Calu3 (cell line): Measurements from ENCODE around the gene GPR176. TPM values are rescaled to one million over a fixed set of nuclear protein-coding genes. Genes with fewer than 3 reads are reported as not detected.

ENCODE experiments used
- BruUV-seq: library from RNA; stranded (reverse); fragments of 400-500 nt; replicated peaks from 2 replicates; lab custom pipeline; 2021; lab: Mats Ljungman, UMichigan
- CTCF ChIA-PET: fragments of 300-600 bp; sonication (Branson Sonifier 250); formaldehyde crosslinking; loops from one replicate; lab custom pipeline; 2022; ENCODE audit warnings: antibody characterized with exemption; lab: Charles Lee
- DNase-seq: peaks from one replicate; pipeline ENCODE4 v3.0.0; 2022
- H3K27ac Mint-ChIP-seq: one replicate; pipeline ENCODE4 v1.8.0; 2022; ENCODE audit warnings: mixed read lengths; ENCODE audit not compliant: unreplicated experiment
- H3K27me3 Mint-ChIP-seq: one replicate; pipeline ENCODE4 v1.8.0; 2022; ENCODE audit warnings: mixed read lengths; ENCODE audit not compliant: unreplicated experiment
- H3K36me3 Mint-ChIP-seq: one replicate; pipeline ENCODE4 v1.8.0; 2022; ENCODE audit warnings: mild to moderate bottlenecking, moderate library complexity, mixed read lengths; ENCODE audit not compliant: insufficient read depth, unreplicated experiment
- H3K4me1 Mint-ChIP-seq: one replicate; pipeline ENCODE4 v1.8.0; 2022; ENCODE audit warnings: mild to moderate bottlenecking, low read depth, mixed read lengths; ENCODE audit not compliant: unreplicated experiment
- H3K4me3 Mint-ChIP-seq: one replicate; pipeline ENCODE4 v1.8.0; 2022; ENCODE audit warnings: mild to moderate bottlenecking, low read depth, moderate library complexity, mixed read lengths; ENCODE audit not compliant: unreplicated experiment
- H3K9me3 Mint-ChIP-seq: one replicate; pipeline ENCODE4 v1.8.0; 2022; ENCODE audit warnings: low read depth, mixed read lengths; ENCODE audit not compliant: unreplicated experiment
- CTCF ChIP-seq: fragments of 200-600 bp; IDR thresholded peaks from one replicate; pipeline ENCODE4 v1.8.0; 2022; ENCODE audit warnings: antibody characterized with exemption; ENCODE audit not compliant: unreplicated experiment
- intact Hi-C: fragments of 100-400 bp; cut with micrococcal nuclease; formaldehyde crosslinking; loops from one replicate; pipeline ENCODE4 v1.10.0; 2022; ENCODE audit not compliant: unreplicated experiment
- total RNA-seq: library from RNA; stranded (reverse); gene quantifications from 2 replicates; pipeline ENCODE4 v1.2.3, GENCODE V29; 2022

GPR176 gene
- total RNA-seq, 1 experiment from 2014 or later = 10.2 TPM

- Mint-ChIP-seq H3K4me1 (no peaks in the 10 kb centered on the region), H3K4me3 (no peak overlapping the region), H3K27ac (no peak overlapping the region), H3K36me3 (no peaks in the 10 kb centered on the region), H3K27me3 (no peaks in the 10 kb centered on the region), H3K9me3 (no peaks in the 10 kb centered on the region)
- CTCF ChIA-PET = no interaction called here
- TF ChIP-seq CTCF = no peak
- no peak for DNase-seq
- BruUV-seq = no TSS peak
- intact Hi-C loops = no loop called here
Observed at GRCh38 chr15:39850436-39850835, 69.6 kb downstream of the GPR176 start.

GRCh38 chr15:39846108-39846507, 74.0 kb downstream of the GPR176 start:
- CTCF ChIA-PET = no interaction called here

GRCh38 chr15:39845582-39845981, 74.5 kb downstream of the GPR176 start:
- no peak overlapping the region for H3K4me3 Mint-ChIP-seq
- intact Hi-C loops = no loop called here
- TF ChIP-seq CTCF = no peak
- no peak overlapping the region for H3K27ac Mint-ChIP-seq
- H3K27me3 Mint-ChIP-seq = no peaks in the 10 kb centered on the region
- no peak for DNase-seq
- no peaks in the 10 kb centered on the region for H3K9me3 Mint-ChIP-seq
- H3K4me1 Mint-ChIP-seq = no peaks in the 10 kb centered on the region
- CTCF ChIA-PET = no interaction called here
- H3K36me3 Mint-ChIP-seq = no peaks in the 10 kb centered on the region
- no TSS peak for BruUV-seq

More at GRCh38 chr15:39846108-39846507, 74.0 kb downstream of the GPR176 start:
- Mint-ChIP-seq H3K27ac (no peak overlapping the region), H3K4me3 (no peak overlapping the region), H3K27me3 (no peaks in the 10 kb centered on the region), H3K36me3 (no peaks in the 10 kb centered on the region), H3K4me1 (no peaks in the 10 kb centered on the region), H3K9me3 (no peaks in the 10 kb centered on the region)
- intact Hi-C loops = no loop called here
- BruUV-seq = no TSS peak
- no peak for TF ChIP-seq CTCF
- no peak for DNase-seq

- Mint-ChIP-seq H3K4me3 (no peak overlapping the region), H3K27ac (no peak overlapping the region), H3K36me3 (no peaks in the 10 kb centered on the region), H3K27me3 (no peaks in the 10 kb centered on the region), H3K9me3 (no peaks in the 10 kb centered on the region), H3K4me1 (no peaks in the 10 kb centered on the region)
- no peak for DNase-seq
- no peak for TF ChIP-seq CTCF
- no TSS peak for BruUV-seq
- CTCF ChIA-PET = no interaction called here
- intact Hi-C loops = no loop called here
Observed at GRCh38 chr15:39843565-39843964, 76.5 kb downstream of the GPR176 start.
